GM12872 (cell line): ENCODE data around the gene PAX5.

Experiments
- CTCF ChIP-seq: IDR thresholded peaks from 3 replicates; pipeline ENCODE4 v1.5.1; 2011; ENCODE audit warnings: low read depth, mild to moderate bottlenecking, low read length, moderate library complexity; ENCODE audit not compliant: insufficient read depth

PAX5 gene

GRCh38 chr9:36895744-36896260 lies 138.3 kb downstream of the PAX5 start:
- no peak for TF ChIP-seq CTCF

GRCh38 chr9:36894695-36895310 lies 139.3 kb downstream of the PAX5 start:
- TF ChIP-seq CTCF: no peak

GRCh38 chr9:36893911-36894310 lies 140.2 kb downstream of the PAX5 start:
- no peak for TF ChIP-seq CTCF

- no peak for TF ChIP-seq CTCF
Measured at GRCh38 chr9:36893184-36893583, 140.9 kb downstream of the PAX5 start.

GRCh38 chr9:36892279-36892678 lies 141.8 kb downstream of the PAX5 start:
- no peak for TF ChIP-seq CTCF

GRCh38 chr9:36891341-36891811 lies 142.7 kb downstream of the PAX5 start:
- no peak for TF ChIP-seq CTCF

- no peak for TF ChIP-seq CTCF
Measured at GRCh38 chr9:36889844-36890243, 144.2 kb downstream of the PAX5 start.
